Hematopoietic multipotent progenitor cell treated with erythropoietin and hydrocortisone succinate and interleukin-3 and kit ligand, for 4 days (in vitro differentiated cells): ENCODE measurements around the gene SLC25A19.
"Not testable (repeated sequence)": the region's sequence is repeated elsewhere in the genome, so short reads cannot be mapped to it uniquely, and the experiment has no call there.

ENCODE experiments used
- DNase-seq: peaks from one replicate; pipeline ENCODE4 v3.0.0-alpha.2; 2015

SLC25A19 gene

DNA sequence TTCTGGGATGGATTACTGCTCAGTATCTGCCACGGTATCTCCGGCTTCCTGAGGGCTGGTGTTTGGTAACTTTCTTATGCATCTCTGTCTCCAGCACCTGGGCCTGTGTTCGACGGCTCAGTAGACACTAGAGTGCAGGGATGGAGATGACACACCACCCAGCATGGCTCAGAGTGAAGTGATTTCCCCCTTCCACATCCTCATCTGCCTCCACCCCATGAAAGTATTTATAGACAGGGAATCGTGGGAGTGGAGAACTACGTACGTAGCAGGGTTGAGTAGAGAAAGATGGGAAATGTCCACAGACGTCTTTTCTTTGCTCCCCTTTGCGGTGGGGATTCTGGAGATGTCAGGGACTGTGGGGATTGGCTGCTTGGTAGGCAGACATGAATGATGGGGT is 11.8 kb upstream of the SLC25A19 start:
- DNase-seq = no peak

DNA sequence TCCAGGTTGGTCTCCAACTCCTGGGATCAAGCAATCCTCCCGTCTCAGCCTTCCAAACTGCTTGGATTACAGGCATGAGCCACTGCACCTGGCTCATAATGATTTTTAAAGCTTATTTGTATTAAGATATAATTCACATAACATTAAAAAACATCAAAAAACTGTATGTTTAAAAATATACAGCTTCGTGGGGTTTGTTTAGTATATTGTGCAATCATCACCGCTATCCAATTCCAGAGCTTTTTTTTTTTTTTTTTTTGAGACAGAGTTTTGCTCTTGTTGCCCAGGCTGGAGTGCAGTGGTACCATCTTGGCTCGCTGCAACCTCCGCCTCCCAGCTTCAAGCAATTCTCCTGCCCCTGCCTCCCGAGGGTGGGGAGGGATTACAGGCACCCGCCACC is 11.0 kb upstream of the SLC25A19 start:
- DNase-seq = no peak

DNA sequence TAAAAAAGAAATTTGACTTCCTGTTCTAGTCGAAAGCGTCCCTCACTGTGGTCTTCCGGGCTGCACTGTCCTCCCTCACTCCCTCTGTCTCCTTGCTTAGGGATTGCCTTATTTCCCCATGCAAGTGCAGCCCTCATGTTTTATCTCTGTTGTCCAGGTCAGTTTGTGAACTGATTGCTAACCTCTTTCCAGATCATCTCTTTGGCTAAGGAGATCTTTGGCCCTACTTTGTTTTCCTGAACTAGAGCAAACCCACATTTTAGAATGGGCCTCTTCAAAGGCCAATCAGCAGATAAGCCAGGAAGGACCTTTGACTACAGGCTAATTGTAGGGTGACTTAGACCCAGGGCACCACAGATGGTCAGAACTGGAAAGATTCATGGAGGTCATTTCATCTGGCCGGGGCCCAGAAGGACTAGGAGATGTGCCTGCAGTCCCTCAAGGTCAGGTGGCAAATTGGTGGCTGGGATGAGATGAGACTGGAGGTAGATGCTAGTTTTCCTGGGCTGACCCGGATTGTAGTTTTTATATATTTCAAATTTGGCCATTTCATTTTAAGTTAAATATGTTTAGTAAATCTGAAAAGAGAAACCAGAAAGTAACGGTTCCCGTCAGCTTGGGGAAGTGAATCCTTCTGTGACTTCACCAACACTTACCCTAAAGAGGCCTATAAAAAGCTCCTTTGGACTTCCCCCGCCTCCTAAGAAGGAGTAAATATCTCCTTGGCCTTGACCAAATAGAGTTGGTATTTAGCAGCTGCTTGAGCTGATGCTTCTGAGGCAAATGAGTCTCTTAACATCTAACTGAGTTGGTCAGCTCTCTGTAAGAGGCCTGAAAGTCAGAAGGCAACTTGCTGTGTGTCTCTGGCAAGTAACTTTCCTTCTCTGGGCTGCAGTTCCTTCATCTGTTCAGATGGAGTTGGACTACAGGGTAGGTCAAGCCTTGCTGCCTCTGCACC is 6.2 kb upstream of the SLC25A19 start:
- no peak for DNase-seq

DNA sequence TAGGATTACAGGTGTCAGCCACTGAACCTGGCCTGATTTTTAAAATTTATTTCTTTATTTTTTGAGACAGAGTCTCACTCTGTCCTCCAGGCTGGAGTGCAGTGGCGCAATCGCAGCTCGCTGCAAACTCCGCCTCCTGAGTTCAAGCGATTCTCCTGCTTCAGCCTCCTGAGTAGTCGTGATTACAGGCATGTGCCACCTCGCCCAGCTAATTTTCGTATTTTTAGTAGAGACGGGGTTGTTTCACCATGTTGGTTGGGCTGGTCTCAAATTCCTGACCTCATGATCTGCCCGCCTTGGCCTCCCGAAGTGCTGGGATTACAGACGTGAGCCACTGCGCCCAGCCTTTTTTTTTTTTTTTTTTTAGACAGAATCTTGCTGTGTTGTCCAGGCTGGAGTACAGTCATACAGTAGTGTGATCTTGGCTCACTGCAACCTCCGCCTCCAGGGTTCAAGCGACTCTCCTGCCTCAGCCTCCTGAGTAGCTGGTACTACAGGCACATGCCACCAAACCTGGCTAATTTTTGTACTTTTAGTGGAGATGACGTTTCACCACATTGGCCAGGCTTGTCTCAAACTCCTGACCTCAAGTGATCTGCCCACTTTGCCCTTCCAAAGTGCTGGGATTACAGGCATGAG is 3.7 kb upstream of the SLC25A19 start:
- not testable (repeated sequence) for DNase-seq

DNA sequence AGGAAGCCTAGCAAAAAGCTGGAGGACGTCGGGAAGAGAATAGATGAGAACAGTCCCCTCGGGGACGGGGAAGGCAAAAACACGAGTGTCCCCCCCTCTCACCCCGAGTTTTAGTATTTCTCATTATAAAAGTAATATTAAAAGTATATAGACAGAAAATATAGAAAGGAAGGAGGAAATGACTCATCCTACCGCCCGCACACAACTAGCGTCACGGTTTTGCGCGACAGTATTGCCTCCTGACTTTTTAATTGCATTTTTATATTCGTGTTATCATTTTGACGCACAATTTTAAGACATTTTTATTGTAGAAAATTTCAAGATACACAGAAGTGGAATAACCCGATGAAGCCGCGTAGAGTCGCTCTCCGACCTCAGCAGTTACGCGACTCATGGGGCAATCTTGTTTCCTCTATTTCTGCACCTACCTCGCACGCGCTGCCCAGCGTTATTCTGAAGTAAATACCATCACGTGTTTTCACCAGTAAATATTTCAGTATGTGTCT is 652 bp upstream of the SLC25A19 start:
- DNase-seq = peak; percentile 93

DNA sequence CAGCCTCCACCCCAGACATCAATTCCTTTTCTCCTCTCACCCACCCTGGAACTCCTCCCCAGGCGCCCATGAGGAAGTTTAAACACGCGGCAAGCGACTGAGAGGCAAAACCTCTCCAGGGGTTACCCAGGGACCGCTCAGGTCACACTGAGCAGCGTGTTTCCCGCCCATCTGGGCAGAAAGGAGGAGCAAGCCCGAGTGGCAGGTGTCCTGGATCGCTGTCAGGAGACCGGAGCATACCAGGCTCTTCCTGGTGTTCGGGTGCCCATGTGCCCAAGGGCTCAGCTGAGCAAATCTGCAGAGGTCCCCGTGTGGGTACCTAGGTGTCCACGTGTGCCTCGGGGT is 491 bp downstream of the SLC25A19 start:
- DNase-seq = peak; percentile 75

DNA sequence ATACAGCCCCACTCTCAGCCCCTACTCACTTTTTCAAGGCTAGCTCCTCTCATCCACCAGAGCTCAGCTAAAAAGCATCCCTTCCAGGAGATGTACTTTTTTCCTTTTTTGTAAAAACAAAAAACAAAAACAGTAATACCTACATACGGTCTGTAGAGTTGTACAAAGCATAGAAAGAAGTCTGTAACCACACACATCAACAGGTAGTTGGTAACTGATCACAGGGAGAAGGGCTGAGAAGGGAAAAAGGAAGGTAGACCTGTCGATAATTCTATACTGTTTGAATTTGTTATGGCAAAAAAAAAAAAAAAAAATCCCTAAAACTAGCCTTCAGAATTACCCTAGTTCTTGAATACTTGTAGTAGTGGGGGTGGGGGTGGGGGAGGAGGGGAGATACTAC is 874 bp downstream of the SLC25A19 start:
- DNase-seq = no peak

DNA sequence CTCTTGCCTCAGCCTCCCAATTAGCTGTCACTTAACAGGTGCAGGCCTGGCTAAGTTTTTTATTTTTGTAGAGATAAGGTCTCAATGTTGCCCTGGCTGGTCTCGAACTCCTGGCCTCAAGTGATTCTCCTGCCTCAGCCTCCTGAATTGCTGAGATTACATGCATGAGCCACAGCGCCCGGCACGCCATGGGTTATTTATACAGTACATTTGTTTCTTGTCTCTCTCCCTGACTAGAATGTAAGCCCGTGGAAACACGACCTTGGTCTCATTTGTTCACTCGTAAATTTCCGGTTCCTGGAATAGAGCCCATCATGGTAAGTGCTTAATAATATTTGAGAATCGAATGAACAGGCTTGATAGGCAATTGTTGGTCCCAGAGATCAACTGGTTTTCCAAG is 2.0 kb downstream of the SLC25A19 start:
- DNase-seq = no peak

DNA sequence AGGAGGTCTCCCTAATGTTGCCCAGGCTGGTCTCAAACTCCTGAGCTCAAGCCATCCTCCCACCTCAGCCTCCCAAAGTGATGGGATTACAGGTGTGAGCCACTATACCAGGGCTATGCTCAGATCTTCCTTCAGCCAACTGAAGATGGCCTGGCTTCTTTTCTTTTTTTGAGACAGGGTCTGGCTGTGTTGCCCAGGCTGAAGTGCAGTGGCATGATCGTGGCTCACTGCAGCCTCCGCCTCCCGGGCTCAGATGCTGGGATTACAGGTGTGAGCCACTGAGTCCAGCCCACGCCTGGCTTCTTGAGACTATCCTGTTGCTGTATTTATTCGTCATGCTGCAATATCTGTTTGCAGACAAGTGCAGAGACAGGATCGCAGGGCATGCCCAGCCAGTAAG is 4.1 kb downstream of the SLC25A19 start:
- DNase-seq = no peak

DNA sequence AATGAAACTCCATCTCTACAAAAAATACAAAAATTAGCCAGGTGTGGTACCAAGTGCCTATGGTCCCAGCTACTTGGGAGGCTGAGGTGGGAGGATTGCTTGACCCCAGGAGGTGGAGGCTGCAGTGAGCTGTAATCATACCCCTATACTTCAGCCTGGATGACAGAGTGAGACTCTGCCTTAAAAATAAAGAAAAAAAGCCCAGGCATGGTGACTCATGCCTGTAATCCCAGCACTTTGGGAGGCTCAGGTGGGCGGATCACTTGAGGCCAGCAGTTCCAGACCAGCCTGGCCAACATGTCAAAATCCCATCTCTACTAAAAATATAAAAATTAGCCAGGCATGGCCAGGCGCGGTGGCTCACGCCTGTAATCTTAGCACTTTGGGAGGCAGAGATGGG is 9.0 kb downstream of the SLC25A19 start:
- DNase-seq = not testable (repeated sequence)

DNA sequence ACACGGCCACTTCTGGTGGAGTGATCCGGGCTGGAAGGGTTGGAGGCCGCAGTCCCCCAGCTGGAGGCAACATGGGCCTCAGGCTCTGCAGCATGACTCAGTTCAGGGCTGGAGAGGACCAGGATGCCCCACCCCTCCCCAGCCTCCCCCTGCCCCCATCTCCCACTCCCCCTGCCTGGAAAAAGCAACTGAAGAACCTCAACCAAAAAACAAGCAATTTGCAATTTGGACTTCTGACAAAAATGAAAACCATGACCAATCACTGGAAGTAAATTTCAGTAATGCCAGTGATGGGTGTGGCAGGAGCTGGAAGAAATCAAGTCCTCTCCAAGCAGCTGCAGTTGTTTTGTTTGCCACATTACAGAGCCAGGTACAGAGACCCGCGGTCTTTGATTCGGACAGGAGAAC is 11.6 kb downstream of the SLC25A19 start:
- no peak for DNase-seq

DNA sequence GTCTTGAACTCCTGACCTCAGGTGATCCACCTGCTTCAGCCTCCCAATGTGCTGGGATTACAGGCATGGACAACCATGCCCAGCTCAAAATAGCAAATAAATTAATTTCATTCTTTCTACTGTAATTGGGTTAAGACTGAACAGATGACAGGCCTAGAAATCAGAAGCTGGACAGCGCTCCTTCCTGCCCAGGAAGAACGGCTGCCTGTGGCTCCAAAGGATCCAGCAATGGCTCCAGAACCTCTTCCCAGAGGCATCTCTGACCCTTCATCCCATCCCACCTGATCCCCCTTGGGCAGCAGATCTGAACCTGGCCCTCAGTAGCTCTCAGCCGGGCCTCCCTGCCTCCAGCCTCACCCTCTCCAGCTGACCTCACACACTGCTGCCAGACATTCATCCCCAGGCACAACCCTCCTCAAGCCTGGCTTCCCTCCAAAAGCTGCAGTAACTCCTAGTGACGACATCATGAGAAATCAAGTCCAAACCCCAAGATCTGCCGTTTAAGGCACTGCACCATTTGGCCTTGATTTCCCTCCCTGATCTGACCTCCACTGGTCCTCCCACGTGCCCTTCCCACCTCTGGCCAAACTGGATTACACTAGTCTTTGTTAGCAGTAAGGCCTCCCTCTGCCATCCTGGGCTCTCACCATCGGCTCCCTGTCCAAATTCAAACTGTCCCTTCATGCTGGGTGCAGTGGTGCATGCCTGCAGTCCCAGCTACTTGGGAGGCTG is 15.1 kb downstream of the SLC25A19 start:
- DNase-seq = no peak

DNA sequence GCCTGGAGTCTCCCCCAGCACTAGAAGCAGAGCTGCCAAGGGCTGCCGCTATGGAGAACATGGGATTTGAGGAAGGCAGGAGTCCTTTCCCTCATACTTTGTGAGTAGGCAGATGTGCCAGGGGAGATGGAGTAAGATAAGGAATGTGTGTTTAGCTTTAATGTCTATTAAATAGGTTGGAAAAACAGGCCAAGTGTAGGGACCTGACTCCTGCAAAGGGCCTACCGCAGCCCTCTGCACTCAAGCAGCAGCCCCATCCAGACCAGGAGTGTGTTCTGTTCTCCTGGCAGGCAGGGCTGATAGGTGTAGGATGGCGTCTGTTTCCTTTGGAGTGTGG is 16.4 kb downstream of the SLC25A19 start:
- DNase-seq = no peak

DNA sequence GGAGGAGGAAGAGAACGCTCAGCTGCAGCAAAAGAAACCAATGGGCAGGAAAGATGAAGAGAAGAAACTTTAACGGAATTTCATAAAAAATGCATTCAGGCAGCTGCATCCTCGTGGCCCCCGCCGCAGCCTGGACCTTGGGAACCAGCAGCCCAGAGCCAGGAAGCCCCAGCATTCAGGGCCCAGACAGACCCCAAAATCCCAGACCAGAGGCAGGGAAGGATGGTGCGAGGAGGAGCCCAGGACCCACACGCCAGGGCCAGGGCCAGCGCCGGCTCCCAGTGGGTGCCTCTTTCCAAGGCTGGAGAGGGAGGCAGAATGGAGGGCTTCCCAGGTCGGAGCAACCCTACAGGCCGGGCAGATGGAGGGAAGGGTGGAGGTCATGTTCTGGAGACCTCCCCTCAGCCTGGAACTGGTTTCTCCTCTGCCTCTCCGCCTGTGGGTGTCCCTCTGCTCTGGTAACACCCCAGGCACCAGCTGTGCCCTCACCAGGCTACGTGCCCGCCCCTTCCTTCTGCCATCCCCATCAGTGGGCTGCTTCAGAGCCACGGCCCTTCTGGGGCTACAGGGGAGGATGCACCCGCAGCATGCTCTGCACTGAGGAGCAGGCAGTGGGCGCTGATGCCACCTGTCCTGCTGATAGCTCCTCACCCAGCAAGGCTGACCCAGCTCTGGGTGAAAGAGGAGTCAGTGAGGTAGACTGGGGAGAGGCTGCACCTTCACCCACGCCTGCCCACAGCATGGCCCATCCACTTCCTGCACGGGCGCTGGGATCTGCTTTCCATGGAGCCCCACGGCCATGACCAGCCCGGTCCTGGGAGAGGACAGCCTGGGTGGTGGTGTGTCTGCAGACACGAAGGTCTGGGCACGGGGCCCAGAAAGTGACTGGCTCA is 17.0 kb downstream of the SLC25A19 start:
- peak; percentile 54 for DNase-seq

DNA sequence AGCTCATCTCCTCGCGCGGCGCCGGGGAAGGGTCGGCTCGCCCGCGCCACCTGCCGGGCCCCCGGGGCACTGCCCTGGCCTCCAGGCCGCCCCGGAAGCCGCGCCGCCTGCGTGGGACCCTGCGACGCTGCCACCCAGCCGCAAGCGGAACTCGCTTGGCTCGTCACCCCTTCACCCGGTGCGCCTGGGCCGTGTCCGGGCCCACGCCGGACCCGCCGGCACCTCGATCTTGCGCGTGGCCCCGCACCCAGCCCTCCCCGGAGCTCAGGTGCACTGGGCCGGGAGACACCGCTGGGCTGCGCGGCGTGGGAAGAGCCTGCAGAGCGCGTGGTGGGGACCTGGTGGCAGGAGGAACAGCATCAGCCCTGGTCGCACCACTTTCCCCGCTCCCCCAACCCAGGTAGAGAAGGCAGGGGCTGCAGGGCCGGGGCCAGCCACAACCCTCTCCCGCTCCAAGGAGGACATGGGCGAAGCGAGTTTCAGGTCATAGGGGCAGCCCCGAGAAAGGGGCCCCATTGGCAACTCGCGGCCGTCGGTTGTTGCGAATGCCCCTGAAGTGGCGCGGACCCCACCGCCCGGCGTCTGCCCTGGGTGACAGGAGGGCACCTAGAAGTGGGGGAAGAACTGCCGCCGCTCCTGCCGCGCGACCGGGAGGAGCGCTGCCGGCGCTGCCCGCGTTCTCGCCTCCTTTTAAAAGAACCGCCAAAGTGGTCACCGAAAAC is 17.8 kb downstream of the SLC25A19 start:
- DNase-seq = peak; percentile 92

DNA sequence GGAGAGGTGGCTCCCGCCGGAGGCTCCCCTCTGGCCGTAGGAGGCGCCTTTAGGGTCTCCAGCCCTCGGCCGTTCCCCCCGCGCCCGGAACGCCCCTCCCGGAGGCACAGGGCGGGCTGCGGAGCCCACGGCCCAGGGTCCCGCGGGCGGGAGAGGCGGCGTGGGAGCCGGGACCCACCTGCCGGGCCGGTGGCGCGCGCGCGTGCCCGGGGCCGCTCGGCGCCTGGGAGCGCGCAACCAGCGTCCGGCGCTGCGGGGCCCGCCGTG is 18.3 kb downstream of the SLC25A19 start, which contains the start of gene MIF4GD:
TSS of gene MIF4GD (minus strand) at position 266 of the 267 bp plus-strand sequence. CDS start 1,036 bp downstream, outside the sequence.
- no peak for DNase-seq

DNA sequence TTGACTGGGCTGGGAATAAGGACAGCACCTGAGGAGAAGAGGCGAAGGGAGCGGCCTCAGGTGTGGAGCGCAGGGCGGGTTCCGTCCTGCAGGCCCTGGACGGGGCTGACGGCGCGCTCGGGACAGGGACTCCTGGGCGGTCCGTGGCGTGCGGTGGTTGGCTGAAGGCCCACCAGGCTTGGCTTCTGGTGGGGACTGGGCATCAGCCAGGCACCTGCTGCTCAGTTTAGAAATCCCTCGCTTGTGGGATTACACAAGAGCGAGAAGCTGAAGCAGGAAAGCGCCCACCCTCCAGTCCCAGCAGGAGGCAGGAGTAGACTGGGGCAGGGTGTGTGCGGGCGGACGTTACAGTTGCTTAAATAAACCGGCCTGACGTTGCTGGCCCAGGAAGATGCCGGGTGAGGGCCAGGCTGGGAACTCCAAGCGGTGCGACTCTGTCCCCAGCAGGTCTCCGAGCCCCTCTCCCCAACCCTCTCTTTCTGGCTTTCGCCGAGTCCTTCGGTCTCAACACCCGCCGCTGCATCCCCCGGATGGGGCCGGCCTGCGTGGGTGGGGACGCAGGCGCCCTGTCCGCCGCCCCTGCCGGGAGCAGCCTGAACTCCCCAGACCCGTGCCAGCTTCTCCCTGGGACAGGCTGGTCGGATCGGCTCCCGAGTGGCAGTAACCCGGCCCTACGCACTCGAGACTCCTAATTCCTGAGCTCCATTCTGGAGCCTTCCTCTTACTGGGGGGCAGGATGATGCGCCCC is 18.8 kb downstream of the SLC25A19 start:
- peak; percentile 92 for DNase-seq

DNA sequence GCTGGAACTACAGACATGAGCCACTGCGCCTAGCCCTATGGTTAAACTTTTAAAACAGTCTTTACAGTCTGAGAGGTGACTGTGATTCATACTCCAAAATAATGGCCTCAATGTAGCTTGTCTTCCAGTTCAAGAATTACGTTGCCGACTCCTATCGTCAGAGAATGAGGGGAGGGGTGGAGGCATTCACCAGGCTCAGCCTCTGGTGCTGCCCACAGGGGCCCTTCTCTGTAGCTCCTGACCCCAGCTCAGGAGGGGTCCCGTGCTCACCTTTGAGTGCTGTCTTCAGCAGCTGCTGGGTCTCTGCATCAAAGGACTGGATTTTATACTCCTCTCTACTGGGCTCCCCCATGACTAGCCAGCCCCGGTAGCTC is 19.4 kb downstream of the SLC25A19 start:
- no peak for DNase-seq

DNA sequence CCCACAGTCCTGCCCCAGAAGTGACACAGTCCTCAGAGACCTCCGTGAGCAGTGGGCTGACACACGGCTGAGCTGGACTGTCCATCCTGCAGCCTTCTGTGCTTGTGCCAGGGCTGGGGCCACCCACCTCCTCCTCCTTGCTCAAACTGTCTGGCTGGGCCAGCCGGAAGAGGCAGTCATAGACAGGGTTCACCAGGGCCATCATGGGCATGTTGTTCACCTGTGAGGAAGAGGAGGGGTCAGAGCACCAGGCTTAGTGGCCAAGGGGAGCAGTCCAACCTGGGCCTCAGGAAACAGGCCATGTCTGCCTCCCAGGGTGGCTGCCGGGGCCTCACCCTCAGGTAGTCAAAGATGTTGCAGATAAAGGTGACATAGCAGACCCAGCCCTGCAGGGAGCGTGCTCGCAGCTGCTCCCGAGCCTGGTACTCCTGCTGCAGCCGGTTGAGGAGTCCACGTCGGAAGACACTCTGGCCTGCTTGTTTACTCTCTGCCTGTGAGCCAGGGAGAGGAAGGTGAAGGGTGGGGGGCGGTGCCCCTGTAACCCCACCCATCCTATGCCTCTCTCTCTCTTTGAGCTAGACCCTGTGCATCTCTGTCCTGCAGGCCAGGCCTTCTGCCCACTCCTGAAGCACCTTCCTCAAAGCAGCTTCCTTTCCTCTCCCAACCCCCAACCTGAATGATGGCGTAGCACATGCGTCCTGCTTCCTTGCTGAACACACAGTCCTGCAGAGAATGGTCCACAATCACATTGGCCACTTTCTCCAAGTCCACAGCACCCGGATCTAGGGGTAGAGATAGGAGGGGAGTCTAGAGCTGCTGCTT is 21.6 kb downstream of the SLC25A19 start:
- peak; percentile 11 for DNase-seq

DNA sequence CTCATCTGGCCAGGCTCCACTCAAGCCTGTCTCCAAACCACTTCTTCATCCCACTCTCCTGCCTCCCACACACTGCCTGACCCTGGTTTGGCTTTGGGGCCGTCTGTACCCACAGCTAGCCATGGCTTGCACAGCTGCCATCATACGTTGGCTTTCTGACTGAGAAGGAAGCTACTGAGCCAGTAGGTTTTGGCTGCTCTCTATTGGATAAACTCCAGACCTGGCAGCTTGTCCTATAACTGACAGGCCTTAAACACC is 22.2 kb downstream of the SLC25A19 start:
- DNase-seq = peak; percentile 19
